GM18861 (cell line): ENCODE results near the gene CACNA1I.

Experiments used
- ATAC-seq: cut with Tn5 transposase; IDR thresholded peaks from one replicate; pipeline ENCODE4 v1.9.1; 2021; ENCODE audit not compliant: unreplicated experiment

Gene CACNA1I

GRCh38 chr22:39646398-39647063, 76.0 kb downstream of the CACNA1I start:
- ATAC-seq, result no peak

GRCh38 chr22:39647836-39648629, 77.5 kb downstream of the CACNA1I start:
- ATAC-seq, result no peak

DNA sequence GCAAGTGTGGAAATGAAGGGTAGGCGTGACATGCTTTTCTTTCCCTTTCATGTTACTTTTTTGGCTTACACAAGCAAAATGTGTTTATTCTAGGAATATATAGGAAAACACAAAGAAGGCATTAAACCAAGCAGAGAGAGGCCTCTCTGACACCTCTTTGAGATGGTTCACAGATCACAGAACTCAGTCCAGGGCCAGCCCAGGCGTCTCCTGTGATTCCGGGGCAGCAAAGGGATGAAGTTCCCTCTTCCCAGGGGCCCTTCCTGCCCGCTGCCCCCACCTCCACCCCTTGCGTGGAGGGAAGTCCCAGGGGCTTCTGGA, 78.0 kb downstream of the CACNA1I start:
- ATAC-seq, result no peak

GRCh38 chr22:39649500-39650089, 79.0 kb downstream of the CACNA1I start:
- no peak for ATAC-seq

GRCh38 chr22:39651053-39651996, 80.8 kb downstream of the CACNA1I start:
- no peak for ATAC-seq

- no peak for ATAC-seq
These were observed 82.6 kb downstream of the CACNA1I start for GRCh38 chr22:39652990-39653786.

GRCh38 chr22:39653787-39654077, 83.2 kb downstream of the CACNA1I start:
- no peak for ATAC-seq

DNA sequence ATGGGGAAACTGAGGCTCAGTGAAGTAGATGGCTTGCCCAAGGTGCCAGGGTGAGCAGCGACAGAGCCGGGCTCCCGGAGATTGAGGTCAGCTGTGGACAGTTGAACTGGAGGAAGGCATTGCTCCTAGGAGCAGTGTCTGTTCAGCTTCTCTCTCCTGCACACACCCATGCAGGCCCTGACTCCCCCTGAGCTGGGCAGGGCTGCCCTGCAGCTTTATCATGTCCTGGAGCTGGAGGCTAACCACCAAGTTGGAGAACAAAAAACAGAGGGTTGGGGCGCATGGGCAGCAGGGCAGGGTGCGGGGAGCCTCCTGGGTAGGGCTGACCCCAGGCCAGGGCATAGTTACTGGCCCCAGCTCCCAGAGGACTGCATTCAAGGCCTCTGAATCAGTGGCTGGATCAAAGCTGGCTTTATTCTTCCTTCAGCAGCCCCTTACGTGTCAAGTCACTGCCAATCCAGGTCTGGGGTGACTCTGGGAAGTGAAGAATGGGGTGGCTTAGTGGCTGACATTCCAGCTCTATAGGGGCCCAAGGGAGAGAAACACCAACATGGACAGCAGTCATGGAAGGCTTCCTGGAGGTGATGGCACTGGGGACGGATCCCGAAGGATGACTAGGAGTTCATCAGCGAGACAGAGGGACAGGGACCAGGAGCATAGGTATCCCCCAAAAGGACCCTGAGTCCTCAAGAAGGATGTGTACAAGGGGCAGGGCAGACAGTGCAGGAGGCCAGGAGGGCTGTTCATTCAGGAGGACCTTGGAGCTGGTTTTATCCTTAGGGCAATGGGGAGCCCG, 83.8 kb downstream of the CACNA1I start:
- no peak for ATAC-seq

DNA sequence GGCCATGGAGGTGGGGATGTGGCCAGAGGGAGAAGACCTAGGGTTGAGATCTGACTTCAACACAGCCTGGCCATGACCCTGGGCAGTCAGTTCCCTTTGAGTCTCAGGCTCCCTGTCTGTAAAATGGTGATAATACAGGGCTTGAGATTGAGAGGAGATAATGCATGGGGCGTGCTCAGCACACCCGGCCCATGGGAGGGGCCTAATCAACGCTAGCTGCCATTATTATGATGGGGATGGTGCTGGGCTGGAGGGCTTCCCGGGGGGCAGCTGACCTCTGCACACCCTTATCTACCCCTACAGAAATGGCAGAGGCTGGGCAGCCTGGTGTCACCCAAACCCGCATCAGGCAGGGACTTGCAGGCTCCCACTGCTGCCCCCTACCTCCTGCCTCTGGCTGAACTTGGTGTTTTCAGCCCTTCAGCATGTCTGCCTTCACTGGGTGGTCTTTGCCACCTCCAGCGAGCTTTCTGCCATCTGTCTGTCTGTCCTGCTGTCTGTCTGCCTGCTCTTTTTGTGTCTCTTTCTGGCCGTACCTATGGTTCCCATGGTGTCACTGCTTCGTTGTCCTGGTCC, 84.5 kb downstream of the CACNA1I start:
- no peak for ATAC-seq

GRCh38 chr22:39655831-39656230, 85.3 kb downstream of the CACNA1I start:
- ATAC-seq, result no peak

DNA sequence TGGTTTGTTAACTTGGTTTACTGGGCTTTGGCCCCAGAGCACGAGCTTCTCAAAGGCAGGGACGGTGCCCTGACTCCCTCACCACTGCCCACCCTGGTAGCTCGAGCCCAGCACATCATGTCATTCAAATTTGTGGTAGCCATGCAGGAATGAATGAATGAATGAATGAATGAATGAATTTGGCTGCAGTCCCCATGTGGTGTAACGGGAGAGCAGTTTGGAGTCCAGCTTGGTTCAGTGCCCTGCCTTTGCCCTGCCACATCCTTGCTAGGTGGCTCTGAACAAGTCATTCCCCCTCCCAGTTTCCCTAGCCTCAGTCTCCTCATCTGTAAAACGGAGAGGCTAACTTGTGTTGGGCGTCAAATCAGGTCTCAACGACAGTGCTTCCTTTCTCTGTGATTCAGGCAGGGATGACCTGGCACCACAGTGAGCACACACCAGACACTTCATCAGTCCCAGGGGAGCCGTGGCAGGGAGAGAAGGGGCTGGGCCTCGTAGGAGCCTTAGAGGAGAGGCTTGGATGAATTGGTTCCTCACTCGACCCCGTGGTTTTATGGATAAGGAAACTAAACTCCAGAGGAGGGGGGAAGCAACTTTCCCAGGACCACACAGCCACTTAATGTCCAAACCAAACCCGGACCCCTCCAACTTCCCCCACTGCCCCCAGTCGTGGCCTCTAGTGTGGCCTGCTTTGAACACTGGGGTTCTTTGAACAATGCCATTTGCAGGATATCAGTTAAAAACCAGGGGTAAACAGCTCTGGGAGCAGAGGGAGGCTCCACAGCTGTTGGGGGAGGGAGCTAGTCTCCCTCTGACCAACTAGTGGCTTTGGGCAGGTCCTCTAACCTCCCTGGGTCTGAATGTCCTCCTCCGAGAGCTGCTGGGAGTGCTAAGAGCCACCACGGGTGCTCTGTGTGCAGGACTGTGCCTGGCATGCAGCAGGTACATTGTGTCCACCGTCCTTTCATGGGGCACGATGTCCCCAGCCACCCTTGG, 86.2 kb downstream of the CACNA1I start:
- ATAC-seq, result no peak

DNA sequence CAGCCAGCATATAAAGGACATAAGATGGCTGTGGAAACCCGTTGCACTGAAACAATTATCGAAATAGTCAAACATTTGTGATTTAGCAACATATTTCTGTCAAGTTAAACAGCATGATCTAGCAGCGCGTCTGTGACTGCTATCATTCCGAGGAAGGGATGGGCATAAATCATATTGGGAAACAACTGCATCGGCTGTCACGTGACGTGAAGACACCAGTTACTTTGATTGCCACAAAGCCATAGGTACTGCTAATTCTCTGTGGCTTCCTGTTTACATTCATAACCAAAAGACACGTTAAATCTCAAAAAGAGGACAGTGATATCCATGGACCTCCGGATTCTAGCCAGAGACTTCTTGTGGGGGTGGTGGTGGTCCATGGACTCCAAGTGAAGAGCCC, 87.8 kb downstream of the CACNA1I start:
- ATAC-seq, result no peak

GRCh38 chr22:39658806-39659463, 88.4 kb downstream of the CACNA1I start:
- no peak for ATAC-seq

DNA sequence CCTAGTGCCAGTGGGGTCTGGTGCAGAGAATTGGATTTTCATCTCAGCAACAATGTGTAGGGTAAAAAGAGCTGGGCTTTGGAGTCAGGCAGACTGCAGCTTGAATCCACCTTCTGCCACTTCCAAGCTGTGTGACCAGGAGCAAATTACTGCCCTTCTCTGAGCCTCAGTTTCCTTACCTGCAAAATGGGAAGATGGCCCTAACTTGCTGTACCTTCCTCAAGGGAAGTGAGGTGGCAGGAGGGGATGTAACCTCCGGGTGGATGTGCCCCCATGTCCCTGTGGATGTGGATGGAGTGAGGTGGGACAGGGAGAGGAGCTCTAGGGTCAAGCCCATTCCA, 90.9 kb downstream of the CACNA1I start:
- ATAC-seq, result no peak

- no peak for ATAC-seq
These were observed 91.5 kb downstream of the CACNA1I start for GRCh38 chr22:39661842-39662685.

DNA sequence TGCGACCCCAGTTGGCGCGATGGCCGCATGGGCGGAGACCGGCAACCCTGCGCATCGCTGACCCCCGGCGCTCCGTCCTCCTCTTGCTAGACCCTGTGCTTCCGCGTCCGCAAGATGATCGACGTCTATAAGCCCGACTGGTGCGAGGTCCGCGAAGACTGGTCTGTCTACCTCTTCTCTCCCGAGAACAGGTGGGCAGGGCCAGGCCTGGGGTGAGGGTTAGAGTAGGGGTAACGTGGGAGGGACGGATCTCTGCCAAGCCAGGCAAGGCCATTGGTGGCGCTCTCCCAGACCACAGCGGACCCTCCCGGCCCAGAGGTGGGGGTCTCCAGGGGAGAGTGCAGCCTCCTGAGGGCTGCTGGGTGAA, 92.1 kb downstream of the CACNA1I start:
- no peak for ATAC-seq

- no peak for ATAC-seq
These were observed 93.2 kb downstream of the CACNA1I start for GRCh38 chr22:39663751-39664150.
